GM21786 (cell line): ENCODE data around the gene CFAP100.
A peak's percentile ranks its signal among the peaks of the same experiment; 100 is the strongest.

Experiments used
- ATAC-seq: cut with Tn5 transposase; IDR thresholded peaks from one replicate; pipeline ENCODE4 v1.9.1; 2021; ENCODE audit not compliant: unreplicated experiment

CFAP100 gene

DNA sequence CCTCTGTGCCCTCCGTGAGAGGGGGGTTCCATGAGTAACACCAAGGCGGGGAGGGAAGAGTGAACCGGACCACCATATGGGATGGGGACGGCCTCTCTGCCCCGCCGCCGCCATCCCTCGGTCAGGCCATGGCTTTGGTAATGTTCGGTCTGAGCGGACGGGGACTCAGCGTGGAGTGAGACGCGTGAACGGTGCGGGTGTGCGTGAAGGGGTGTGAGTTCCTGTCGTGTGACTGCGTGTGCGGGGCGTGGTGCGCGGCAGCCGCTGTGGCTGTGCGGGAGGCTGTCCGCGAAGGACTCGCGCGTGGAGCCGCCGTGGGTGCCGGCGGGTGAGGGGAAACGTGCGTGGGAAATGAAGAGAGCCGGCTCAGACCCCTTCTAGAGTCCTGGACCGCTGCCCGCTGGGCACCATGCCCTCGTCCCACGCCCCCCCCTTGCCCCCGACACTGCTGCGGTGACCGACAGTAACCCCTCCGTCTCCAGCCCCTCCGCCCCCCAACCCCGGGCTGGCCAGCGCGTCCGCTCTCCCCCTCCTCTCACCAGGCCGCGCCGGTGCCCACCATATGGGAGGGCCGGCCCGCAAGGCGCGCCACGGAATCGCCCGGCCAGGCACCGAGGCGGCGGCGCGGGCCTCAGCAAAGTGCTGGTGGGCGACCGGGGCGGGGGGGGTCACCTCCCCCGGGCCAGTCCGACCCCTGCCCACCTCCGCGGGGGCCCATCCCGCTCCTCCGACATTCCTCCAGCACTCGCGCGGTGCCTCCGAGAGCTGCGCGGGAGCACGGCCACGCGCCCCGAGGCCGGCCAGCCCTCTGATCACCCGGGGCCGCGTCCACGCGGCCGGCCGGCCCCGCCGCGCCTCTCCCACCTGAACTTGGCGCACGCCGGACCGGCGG, 38.1 kb upstream of the CFAP100 start:
- ATAC-seq, result peak; percentile 6

DNA sequence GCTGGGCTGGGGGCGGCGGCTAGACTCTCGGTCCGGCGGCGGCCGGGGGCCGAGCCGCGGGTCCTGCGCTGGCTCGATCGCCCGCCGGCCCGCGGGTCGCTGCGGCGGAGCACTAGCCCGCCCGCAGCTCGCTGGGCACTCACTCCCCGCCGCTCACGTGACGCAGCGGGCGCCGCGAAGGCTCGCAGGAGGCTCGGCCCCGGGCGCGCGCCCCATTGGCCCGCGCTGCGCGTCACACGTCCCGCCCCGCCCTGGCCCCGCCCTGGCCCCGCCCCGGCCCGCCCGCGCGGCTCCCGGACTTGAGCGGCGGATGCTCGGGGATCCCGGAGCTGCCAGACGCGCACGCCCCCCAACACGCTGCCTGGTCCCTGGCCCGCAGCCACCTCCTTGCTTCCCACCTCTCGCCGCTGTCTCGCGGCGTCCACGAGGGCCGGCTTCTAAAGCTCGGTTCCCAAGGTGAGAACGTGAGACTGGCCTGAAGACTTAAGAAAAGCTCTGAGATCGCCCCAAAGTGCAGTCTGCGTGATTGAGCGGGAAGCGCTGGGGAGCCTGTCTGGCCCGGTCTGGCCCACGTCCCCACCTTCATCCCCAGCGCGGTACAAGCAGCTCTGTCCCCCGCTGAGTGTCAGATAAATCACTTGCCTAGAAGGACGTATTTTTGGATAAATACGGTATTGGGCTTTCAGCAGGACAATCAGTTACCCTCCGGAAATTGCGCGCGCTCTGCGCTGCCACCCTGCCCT, 37.2 kb upstream of the CFAP100 start, which contains the start of gene KLF15:
TSS of gene KLF15 (minus strand) at position 114 of the 743 bp plus-strand sequence. CDS start 4,486 bp downstream, outside the sequence.
- peak; percentile 71 for ATAC-seq

DNA sequence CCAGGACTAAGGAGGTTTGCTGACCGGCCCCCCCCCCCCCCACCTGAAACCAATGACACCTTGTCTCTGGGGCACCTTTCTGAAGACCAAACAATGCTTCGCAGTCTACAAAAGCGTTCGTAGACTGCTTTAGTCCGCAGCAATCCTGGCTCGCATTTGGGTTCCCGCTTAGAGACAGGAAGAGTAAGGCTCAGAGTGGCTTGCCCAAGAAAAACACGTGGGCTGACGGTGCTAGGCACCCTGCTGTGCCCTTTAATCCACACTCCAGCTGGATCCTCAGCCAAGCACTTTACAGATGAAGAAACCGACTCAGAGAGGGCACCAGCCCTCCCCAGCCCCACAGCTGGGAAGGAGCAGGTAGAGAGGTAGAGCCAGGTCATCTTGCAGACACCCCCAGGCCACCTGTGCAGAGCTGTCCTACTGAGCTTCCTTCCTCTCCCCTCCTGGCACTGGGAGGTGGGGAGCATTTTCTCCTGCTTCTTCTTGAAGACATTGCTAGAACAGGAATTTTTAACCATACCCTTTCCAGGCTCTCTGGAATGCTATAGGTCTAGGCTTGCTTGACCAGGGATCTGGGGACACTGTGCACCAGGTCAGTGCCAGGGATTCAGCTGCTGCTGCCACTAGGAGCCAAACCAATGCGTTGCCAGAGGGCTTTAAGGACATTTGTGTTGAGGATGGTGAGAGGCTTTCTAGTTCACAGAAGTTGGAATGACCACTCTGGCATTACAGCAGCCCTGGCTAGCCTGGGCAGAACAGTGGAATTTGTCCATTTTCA, 36.5 kb upstream of the CFAP100 start:
- no peak for ATAC-seq

DNA sequence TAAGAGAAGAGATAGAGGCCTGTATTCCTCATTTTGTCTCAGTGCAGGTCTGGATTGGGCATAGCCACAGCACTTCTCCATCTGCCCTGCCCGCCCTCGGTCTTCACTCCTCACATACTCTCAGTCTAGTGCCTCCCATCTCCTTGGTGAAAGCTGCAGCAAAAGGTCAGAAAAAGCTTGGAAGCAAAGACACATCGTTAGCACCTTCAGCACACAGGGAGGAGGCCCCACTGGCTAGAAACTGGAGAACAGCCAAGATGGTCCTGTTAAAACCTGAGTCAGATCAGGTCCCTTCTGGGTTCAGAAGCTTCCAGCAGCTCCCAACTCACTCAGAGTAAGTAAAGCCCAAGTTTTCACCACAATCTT, 35.9 kb upstream of the CFAP100 start:
- no peak for ATAC-seq

DNA sequence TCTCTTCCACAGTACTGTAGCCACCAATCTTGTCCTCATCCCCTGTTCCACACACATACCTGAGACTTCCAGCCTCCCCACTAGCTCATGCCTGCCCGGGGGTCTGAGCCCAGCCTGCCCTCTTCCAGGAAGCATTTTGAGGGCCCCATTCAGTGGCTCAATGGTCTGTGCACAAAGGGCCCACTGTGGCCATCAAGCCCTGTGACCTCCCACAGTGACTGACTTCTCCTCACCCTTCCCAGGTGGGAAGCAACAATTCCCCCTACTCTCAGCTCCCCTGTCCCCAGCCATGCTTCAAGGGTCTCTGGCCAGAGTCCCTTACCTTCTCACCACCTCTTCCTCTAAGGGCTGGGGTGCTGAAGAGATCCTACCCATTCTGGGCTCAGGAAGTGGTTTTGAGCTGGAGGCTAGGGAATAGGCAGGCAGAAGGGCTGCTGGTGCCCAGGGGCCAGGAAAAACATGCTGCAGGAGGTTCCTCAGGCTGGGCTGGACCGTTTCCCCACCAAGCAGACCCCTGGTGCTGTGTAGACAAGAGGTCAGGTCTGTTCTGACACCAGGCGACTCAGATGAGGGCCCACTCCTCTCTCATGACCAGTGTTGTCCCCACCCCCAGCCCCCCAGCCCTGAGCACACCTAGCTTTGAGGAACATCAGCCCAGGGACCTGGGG, 34.5 kb upstream of the CFAP100 start:
- ATAC-seq, result no peak

DNA sequence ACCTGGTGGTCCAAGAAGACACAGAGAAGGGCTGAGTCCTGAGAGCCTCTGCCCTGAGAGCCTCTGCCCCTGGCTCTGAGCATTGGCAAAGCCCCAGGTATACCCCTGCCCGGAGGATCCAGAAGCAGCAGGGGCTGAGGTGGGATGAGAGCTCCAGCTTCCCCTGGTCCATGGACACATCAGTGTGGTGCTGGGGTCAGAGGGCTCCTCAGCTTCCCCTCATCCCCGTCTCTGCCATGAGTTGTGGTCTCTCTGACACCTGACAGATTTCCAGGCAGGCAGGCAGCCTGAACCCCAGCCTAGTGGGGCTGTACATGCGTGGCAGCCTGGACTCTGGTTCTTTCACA, 34.0 kb upstream of the CFAP100 start:
- ATAC-seq, result no peak

DNA sequence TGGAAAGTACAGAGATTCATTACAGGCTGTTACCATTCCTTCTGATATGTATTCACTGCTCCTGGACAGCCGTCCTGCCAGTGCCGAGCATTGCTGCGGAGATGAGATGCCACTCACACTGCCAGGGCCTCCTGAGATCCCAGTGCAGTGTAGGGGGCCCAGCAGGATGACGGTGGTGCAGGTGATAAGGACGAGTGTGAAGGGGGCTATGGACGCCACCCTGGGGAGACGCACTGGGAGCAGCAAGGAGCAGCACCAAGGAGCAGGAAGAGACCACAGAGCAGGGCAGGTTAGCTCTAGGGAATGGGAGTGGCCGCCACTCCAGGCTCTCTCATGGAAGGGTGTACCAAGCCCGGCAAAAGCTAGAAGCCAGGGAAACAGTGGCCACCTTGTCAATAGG, 33.5 kb upstream of the CFAP100 start:
- no peak for ATAC-seq

DNA sequence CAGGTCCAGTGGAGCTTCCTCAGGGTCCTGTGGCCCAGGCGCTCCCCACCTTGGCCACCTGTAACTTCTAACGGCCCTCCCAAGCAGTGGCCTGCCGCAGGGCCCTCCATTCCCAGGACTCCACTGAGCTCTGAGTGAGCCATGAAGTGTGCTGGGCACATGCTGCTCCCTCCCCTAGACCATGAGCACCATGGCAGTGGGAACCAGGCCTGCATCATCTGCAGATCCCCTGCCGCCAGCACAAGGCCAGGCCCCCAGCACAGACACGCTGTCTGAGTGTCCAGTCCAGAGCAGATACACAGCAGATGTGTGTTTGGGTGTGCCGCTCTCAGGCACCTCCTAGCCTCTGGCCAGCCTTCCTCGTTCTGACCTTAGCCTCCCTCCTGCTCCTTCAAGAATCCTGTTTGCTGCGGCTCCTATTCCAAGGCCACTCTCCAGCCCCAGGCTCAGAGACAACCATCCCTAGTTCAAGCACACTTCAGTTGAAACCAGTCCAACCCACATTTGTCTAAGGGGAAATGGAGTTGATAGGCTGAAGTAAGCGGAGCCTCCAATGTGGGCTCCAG, 30.5 kb upstream of the CFAP100 start:
- no peak for ATAC-seq

DNA sequence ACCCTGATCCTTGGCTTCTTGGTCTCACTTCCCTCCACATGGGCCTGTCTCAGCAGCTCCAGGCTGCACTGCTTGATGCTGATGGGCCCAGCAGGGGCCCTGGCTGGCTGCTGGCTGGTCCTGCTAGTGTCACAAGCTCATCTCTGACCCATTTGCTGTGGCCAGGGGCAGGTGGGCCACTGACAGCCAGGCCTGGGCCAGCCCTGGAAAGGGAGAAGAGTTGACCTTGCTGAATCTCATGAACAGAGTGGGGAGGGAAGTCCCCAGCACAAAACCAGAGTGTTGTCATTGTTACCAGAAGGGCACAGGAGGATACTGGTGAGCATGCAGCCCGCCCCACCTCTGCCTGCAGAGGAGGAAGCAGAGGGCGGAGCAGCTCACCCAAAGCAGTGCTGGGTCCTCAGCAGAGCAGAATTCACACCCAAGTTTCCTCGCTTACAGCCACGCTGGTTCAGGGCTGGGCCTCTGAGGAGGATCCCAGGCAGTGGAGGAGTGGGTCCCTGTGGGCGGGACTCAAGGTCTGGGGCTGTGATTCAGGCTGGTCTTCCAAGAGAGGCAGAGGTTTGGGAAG, 29.9 kb upstream of the CFAP100 start:
- peak; percentile 63 for ATAC-seq

DNA sequence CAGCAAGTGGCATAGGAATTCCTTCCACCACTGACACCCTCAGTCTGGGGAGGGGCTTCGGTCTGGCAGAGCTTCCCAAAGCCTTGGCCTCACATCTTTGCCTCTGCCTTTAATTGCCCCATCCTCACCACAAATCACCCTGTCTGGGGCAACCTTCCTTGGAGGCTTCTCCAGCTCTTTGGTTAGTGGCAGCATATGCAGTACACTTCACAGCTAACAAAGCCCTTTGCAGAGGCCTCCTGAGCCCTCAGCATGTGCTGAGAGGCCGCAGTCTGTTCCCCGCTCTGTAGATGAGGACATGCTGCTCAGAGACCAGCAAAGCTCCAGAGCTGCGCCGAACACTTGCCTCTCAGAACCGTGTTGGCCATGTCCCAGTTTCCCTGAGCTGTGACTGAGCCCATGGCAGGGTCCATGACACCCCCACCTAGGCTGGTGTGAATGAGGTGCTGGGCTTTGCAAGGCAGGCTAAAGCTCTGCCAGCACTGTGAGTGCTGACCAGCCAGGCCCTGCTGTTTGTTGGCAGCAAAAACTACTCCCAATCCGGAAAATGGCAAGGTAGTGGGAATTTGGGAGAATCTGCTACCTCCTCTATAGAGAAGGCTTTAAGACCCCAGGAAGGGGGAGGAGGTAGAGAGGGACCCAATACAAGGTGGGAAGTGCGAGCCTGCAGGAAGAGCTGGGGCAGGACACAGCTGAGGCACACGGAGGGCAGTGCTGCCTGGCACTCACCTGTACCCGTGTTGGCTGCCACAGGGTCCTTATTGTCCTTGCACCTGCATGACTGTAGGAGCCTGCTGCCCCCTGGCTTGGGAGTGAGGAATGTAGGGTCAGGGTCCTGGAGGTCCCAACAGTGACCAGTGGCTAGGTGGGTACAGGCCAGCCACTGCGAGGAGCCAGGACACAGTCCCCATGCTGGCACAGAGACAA, 29.1 kb upstream of the CFAP100 start:
- no peak for ATAC-seq

DNA sequence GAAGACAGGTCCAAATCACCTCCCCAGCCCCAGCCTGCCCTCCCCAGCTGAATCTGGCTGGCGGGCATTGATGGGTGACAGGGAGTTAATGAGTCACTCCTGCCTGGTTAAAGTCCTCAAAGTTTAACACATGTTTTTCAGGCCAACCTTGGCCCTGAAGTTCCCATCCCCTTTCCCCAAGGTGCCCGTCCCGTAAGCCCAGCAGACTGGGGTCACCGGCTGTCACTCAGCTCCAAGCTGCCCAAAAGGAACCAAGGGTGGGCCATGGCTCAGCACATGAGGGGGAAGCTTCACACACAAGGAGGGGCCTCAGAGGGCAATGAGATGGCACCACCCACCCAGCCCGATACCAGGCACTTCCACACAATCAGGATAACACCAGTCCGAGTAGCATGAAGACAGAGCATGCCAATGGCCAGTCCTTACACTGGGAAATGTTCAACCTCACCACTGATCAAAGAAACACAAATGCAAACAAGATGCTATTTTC, 27.3 kb upstream of the CFAP100 start:
- ATAC-seq, result no peak

DNA sequence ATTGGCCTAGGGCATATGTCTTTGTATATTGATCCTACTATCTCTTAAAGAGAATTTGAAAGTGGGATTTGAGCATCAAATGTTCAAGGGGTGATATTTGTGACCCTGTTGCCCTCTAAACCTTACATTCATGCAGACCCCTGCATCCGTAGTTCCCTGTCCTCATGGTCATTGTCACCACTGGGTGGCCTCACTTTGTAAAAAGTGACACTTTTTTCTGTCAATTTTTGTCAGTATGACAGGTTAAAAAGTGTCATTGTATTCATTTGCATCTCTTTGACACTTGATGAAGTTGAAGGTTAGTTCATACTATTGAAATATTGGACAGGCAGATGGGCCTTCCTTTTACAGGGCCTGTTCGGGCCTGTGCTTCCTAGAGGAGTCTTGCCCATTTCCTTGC, 25.2 kb upstream of the CFAP100 start:
- no peak for ATAC-seq

DNA sequence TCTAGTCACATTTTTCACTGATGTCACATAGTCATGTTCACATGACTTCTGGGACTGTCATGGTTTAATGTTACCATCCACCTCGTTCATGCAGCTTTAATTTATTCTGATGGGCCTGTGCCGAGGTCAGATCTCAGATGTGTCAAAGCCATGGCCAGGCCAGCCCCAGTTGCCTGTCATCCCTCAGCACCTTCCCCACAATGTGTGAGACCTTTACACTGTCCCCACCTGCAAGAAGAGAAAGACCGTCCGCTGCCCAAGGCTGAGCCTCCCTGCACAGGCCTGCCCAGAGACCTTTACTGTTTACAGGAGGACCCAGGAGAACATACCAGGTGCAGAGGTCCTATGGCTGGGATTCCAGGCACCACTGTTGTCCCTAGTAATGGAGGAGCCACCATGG, 24.7 kb upstream of the CFAP100 start:
- ATAC-seq, result no peak

DNA sequence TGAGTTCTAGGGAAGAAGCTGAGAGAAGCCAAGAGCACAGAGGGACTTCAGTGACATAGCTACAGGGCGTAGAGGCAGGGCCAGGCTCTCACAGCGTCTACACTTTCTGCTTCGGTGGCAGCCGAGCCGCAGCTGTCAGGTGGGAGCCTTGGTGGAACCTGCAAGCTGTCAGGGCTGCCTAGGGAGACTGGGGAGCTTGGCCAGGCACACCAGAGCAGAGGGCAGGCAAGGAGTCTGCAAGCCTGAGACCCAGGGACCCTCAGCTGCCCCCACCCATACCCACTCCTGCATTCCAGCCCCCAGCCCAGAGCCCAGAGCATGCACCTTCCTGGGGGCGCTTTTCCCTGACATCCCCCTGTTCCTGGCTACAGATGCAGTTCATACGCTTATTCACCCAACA, 24.1 kb upstream of the CFAP100 start:
- no peak for ATAC-seq

DNA sequence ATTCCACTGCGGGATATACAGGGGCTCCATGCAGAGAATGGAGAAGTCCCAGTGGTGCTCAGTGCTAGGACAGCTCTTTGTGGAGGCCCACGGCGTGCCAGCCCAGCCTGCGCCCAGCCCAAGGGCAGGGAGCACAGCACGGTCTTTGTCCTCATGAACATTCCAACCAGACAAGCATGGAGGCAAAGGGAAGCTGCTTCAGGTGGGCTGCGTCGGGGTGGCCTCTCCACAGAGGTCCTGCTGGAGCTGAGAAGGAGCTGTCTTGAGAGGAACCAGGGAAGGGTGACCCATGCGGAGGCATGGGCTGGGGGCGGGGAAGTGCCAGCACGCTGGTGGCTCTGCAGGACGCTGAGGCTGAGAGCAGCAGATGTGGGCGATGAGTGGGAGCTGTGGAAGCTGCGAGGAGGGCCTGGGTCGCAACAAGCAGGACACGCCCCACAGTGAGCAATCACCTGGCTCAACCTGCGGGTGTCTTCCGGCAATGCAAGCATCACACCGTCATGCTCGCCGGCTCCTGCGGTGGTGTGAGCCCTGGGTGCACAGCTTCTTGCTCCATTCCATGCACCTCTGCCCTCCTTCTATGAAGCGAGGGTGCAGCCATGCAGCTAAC, 23.5 kb upstream of the CFAP100 start:
- no peak for ATAC-seq

DNA sequence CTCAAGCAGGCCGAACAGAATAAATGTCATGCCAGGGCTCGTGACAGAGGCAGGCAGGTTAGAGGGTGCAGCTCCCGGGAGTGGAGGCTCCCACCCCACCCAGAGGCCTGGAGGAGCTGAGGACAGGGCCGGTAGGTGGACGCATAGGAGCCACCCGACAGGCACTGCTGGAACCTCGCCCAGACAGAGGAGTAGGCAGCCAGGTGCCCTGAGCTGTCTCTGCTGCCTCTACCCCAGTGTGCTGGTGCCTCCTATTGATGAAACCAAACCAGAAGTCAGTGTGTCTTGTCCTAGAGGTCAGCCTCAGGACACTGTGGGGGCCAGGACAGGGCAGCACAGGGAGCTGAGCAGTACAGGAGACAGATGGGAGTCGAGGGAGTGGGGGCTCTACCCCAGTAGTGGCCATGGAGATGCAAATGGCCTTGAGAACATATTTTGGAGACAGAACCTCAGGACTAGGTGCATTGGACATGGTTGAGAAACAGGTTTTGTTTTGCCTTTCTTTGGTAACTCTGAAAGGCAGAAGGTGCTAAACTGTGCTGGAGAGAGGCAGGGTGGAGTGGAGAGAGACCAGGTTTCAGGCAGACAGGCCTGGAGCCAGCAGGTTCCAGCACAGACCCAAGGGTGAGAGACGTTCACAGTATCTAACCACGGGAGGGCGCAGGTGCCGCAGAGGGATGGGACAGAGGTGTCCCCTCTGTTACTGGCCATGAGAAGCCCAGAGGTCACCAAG, 22.1 kb upstream of the CFAP100 start:
- ATAC-seq, result no peak

DNA sequence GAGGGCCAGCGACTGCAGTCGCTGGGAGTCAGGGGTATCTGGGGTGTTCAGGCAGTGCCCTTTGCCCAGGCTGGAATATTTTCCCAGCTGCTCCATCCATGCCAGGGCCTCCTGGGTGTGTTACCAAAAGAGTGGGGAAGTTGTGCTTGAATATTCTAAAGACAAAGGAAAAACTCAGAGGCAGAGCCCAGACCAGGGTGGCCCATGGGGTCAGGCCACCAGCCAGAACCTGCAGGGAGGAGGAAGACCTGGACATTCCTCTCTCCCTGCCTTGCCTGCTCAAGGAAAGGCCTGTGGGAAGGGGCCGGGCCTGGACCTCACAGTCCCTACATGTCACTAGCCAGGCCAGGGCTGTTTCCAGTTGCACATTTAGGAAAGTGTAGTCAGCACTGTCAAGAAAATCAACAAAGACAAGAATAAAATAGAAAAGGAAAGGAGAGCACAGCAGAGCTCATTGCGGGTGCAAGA, 21.5 kb upstream of the CFAP100 start:
- no peak for ATAC-seq
